DOHH2 (cell line): ENCODE data around the gene SGSH.

ENCODE experiments used
- CTCF ChIP-seq: fragments of 200-600 bp; sonication (generic); IDR thresholded peaks from one replicate; pipeline ENCODE4 v1.5.1; 2014; ENCODE audit warnings: antibody characterized with exemption, mild to moderate bottlenecking, low read depth, low read length; ENCODE audit not compliant: poor library complexity, severe bottlenecking
- EZH2phosphoT487 ChIP-seq: fragments of 200-600 bp; sonication (generic); IDR thresholded peaks from 2 replicates; pipeline ENCODE4 v1.6.1; 2017; ENCODE audit warnings: borderline replicate concordance, mild to moderate bottlenecking, antibody characterized with exemption, low read length, moderate library complexity, mixed read lengths

- TF ChIP-seq EZH2phosphoT487, result no peak
- TF ChIP-seq CTCF, result no peak
These were observed 40.6 kb upstream of the SGSH start, which contains the start of gene RNF213 for GRCh38 chr17:80260791-80261158.
